Measurements from ENCODE around the gene DOCK6.
A peak's percentile ranks its signal among the peaks of the same experiment; 100 is the strongest.

The DOCK6 gene

GRCh38 chr19:11214387-11214786 lies 47.9 kb downstream of the DOCK6 start:
- no peak for TF ChIP-seq CTCF (IDR thresholded peaks at IDR 0.05; ENCODE audit: low read depth, low read length, missing control alignments)
- DNase-seq (ENCODE audit: low read depth) = no peak
- no peak overlapping the region for H3K4me3 ChIP-seq (ENCODE audit: low read depth, low read length)

- no peak for DNase-seq (ENCODE audit: low read depth)
- no peak overlapping the region for H3K4me3 ChIP-seq (ENCODE audit: low read depth, low read length)
- no peak for TF ChIP-seq CTCF (IDR thresholded peaks at IDR 0.05; ENCODE audit: low read depth, low read length, missing control alignments)
Measured at GRCh38 chr19:11210656-11210928, 51.7 kb downstream of the DOCK6 start.

GRCh38 chr19:11209839-11210655 lies 52.3 kb downstream of the DOCK6 start:
- no peak for TF ChIP-seq CTCF (IDR thresholded peaks at IDR 0.05; ENCODE audit: low read depth, low read length, missing control alignments)
- no peak overlapping the region for H3K4me3 ChIP-seq (ENCODE audit: low read depth, low read length)
- DNase-seq (ENCODE audit: low read depth) = no peak

- no peak for TF ChIP-seq CTCF (IDR thresholded peaks at IDR 0.05; ENCODE audit: low read depth, low read length, missing control alignments)
- DNase-seq (ENCODE audit: low read depth) = no peak
- no peak overlapping the region for H3K4me3 ChIP-seq (ENCODE audit: low read depth, low read length)
Measured at GRCh38 chr19:11208561-11209471, 53.5 kb downstream of the DOCK6 start.

GRCh38 chr19:11205939-11206570 lies 56.3 kb downstream of the DOCK6 start:
- peak; percentile 66 for DNase-seq (ENCODE audit: low read depth)
- no peak overlapping the region for H3K4me3 ChIP-seq (ENCODE audit: low read depth, low read length)
- no peak for TF ChIP-seq CTCF (IDR thresholded peaks at IDR 0.05; ENCODE audit: low read depth, low read length, missing control alignments)

GRCh38 chr19:11204943-11205349 lies 57.4 kb downstream of the DOCK6 start:
- no peak overlapping the region for H3K4me3 ChIP-seq (ENCODE audit: low read depth, low read length)
- TF ChIP-seq CTCF (IDR thresholded peaks at IDR 0.05; ENCODE audit: low read depth, low read length, missing control alignments) = no peak
- DNase-seq (ENCODE audit: low read depth) = no peak

All from GM12864 (cell line).